IPS DF 4.7 (cell line): ENCODE data around the gene DMTF1.
"Not testable (repeated sequence)": the region's sequence is repeated elsewhere in the genome, so short reads cannot be mapped to it uniquely, and the experiment has no call there.

ENCODE experiments used
- DNase-seq: peaks from one replicate; pipeline ENCODE4 v3.0.0-alpha.2; 2013; ENCODE audit warnings: low spot score; ENCODE audit errors: extremely low read depth

Gene DMTF1

GRCh38 chr7:87220026-87220733, 67.9 kb downstream of the DMTF1 start:
- DNase-seq: no peak

- DNase-seq: no peak
These were observed 68.5 kb downstream of the DMTF1 start for GRCh38 chr7:87220734-87221215.

- DNase-seq: no peak
These were observed 71.4 kb downstream of the DMTF1 start for GRCh38 chr7:87223666-87224065.

- no peak for DNase-seq
These were observed 73.4 kb downstream of the DMTF1 start for GRCh38 chr7:87225696-87226095.

- no peak for DNase-seq
These were observed 74.2 kb downstream of the DMTF1 start for GRCh38 chr7:87226495-87226894.

- no peak for DNase-seq
These were observed 79.0 kb downstream of the DMTF1 start for GRCh38 chr7:87231258-87231657.

GRCh38 chr7:87231711-87232110, 79.5 kb downstream of the DMTF1 start:
- no peak for DNase-seq

GRCh38 chr7:87234949-87235348, 82.7 kb downstream of the DMTF1 start:
- no peak for DNase-seq

GRCh38 chr7:87238464-87239051, 86.3 kb downstream of the DMTF1 start:
- not testable (repeated sequence) for DNase-seq

GRCh38 chr7:87245671-87246070, 93.4 kb downstream of the DMTF1 start:
- DNase-seq: not testable (repeated sequence)
